ENCODE data around the gene ATPAF2. TPM values are rescaled to one million over a fixed set of nuclear protein-coding genes. Genes with fewer than 3 reads are reported as not detected.

ATPAF2 gene
- polyA plus RNA-seq, 1 donor = 24.8 TPM

Other genes starting within 250 kb of the ATPAF2 start
- 79.1 TPM for gene SREBF1, start 202.2 kb downstream of the ATPAF2 start, polyA plus RNA-seq
- 31.1 TPM for gene TOM1L2, start 66.8 kb downstream of the ATPAF2 start, polyA plus RNA-seq
- gene DRC3, start 66.3 kb downstream of the ATPAF2 start, polyA plus RNA-seq = 5.7 TPM
- gene GID4, start 240 bp upstream of the ATPAF2 start, polyA plus RNA-seq = 9.9 TPM
- gene DRG2, start 48.8 kb upstream of the ATPAF2 start, polyA plus RNA-seq = 38.1 TPM
- 2.0 TPM for gene MYO15A, start 69.6 kb upstream of the ATPAF2 start, polyA plus RNA-seq
- gene ALKBH5, start 144.7 kb upstream of the ATPAF2 start, polyA plus RNA-seq = 59.0 TPM
- 16.1 TPM for gene LLGL1, start 186.5 kb upstream of the ATPAF2 start, polyA plus RNA-seq
- gene FLII, start 219.6 kb upstream of the ATPAF2 start, polyA plus RNA-seq = 161 TPM
- gene MIEF2, start 221.5 kb upstream of the ATPAF2 start, polyA plus RNA-seq = 10.7 TPM